Ascending aorta (tissue), 2 donors: ENCODE measurements around the gene PRKAG3. TPM values are rescaled to one million over a fixed set of nuclear protein-coding genes. Genes with fewer than 3 reads are reported as not detected.

Experiments
- DNase-seq, 2 donors: peaks; one replicate each; pipeline ENCODE4 v3.0.0-alpha.2; 2019; ENCODE audit warnings: low spot score in 2 of 2
- H3K27ac ChIP-seq, 2 donors: fragments of 200-600 bp; sonication (generic); one replicate each; pipeline ENCODE4 v1.5.1; 2016 to 2017; ENCODE audit warnings: mild to moderate bottlenecking in 1 of 2
- H3K27me3 ChIP-seq: fragments of 200-600 bp; sonication (generic); one replicate; pipeline ENCODE4 v1.5.1; 2017
- H3K36me3 ChIP-seq, 2 donors: fragments of 200-600 bp; sonication (generic); one replicate each; pipeline ENCODE4 v1.5.1; 2016
- H3K4me1 ChIP-seq, 2 donors: fragments of 200-600 bp; sonication (generic); one replicate each; pipeline ENCODE4 v1.5.1; 2016 to 2017; ENCODE audit warnings: mild to moderate bottlenecking in 1 of 2
- H3K4me3 ChIP-seq, 2 donors: fragments of 200-600 bp; sonication (generic); one replicate each; pipeline ENCODE4 v1.5.1; 2016 to 2017; ENCODE audit warnings: mild to moderate bottlenecking in 1 of 2
- H3K9me3 ChIP-seq, 2 donors: fragments of 200-600 bp; sonication (generic); one replicate each; pipeline ENCODE4 v1.5.1; 2016
- CTCF ChIP-seq, 3 experiments: fragments of 200-600 bp in 2 of 3; fragments of 450-650 bp in 1 of 3; sonication (generic) in 2 of 3; IDR thresholded peaks; one replicate each; pipeline ENCODE4 v1.5.1; 2016 to 2019; ENCODE audit warnings: antibody characterized with exemption in 3 of 3, mild to moderate bottlenecking in 1 of 3, moderate library complexity in 1 of 3
- intact Hi-C: fragments of 100-400 bp; cut with DNase I; formaldehyde crosslinking; loops from one replicate; pipeline ENCODE4 v1.15.1; 2023
- total RNA-seq: library from RNA; depleted of rRNA; stranded (reverse); fragments of >200 nt; gene quantifications from one replicate; pipeline ENCODE4 v1.1.0, GENCODE V29; 2016

The PRKAG3 gene
- total RNA-seq, 1 donor from 2014 or later = not detected

GRCh38 chr2:218783688-218784087 is 47.9 kb downstream of the PRKAG3 start:
- Histone ChIP-seq H3K4me1 (peaks cover 0 to 5% of the 10 kb centered on the region in 2 donors), H3K27ac (peak overlapping the region; percentile 88), H3K4me3 (peak overlapping the region; percentile 79 to 91), H3K36me3 (no peaks in the 10 kb centered on the region), H3K9me3 (no peaks in the 10 kb centered on the region), H3K27me3 (no peaks in the 10 kb centered on the region)
- no peak for TF ChIP-seq CTCF (IDR thresholded peaks at IDR 0.05)
- no peak for DNase-seq
- intact Hi-C loops = loop anchor here (2.0 kb wide), 1 partner anchor 63 kb away; no protein-coding TSS in a partner anchor

- no peak for DNase-seq
- no peaks in the 10 kb centered on the region for H3K9me3 ChIP-seq
- H3K36me3 ChIP-seq = no peaks in the 10 kb centered on the region
- H3K27me3 ChIP-seq = no peaks in the 10 kb centered on the region
- peaks cover 0 to 5% of the 10 kb centered on the region in 2 donors for H3K4me1 ChIP-seq
- peak overlapping the region; percentile 88 for H3K27ac ChIP-seq
- TF ChIP-seq CTCF (IDR thresholded peaks at IDR 0.05) = no peak
- intact Hi-C loops = loop anchor here (1.0 to 2.0 kb wide), 2 partner anchors 23 to 64 kb away; no protein-coding TSS in a partner anchor
- peak overlapping the region; percentile 79 to 91 for H3K4me3 ChIP-seq
Observed at GRCh38 chr2:218782528-218782844, 49.1 kb downstream of the PRKAG3 start.

GRCh38 chr2:218781691-218782527 is 49.7 kb downstream of the PRKAG3 start, which contains the start of gene CYP27A1:
CYP27A1 (plus strand) TSS chr2:218782147; CDS start chr2:218782183, 36 bp downstream.
- Histone ChIP-seq H3K36me3 (no peaks in the 10 kb centered on the region), H3K4me3 (peak within 1 kb of the TSS; percentile 79 to 91), H3K27me3 (no peaks in the 10 kb centered on the region), H3K27ac (peak within 1 kb of the TSS; percentile 88), H3K9me3 (no peaks in the 10 kb centered on the region), H3K4me1 (peaks cover 0 to 5% of the 10 kb centered on the region in 2 donors)
- intact Hi-C loops = loop anchor here (1.0 to 2.0 kb wide), 2 partner anchors 23 to 65 kb away; no protein-coding TSS in a partner anchor
- DNase-seq = peak in 1 of 2 donors; percentile 73
- TF ChIP-seq CTCF (IDR thresholded peaks at IDR 0.05) = no peak

- Histone ChIP-seq H3K27ac (peak overlapping the region; percentile 88), H3K4me3 (peak overlapping the region; percentile 79 to 91), H3K4me1 (peaks cover 0 to 5% of the 10 kb centered on the region in 2 donors), H3K36me3 (no peaks in the 10 kb centered on the region), H3K9me3 (no peaks in the 10 kb centered on the region), H3K27me3 (no peaks in the 10 kb centered on the region)
- DNase-seq = no peak
- no peak for TF ChIP-seq CTCF (IDR thresholded peaks at IDR 0.05)
- intact Hi-C loops = no loop called here
Observed at GRCh38 chr2:218780851-218781690, 50.5 kb downstream of the PRKAG3 start.

- Histone ChIP-seq H3K4me1 (peaks cover 0 to 5% of the 10 kb centered on the region in 2 donors), H3K27me3 (no peaks in the 10 kb centered on the region), H3K27ac (no peak overlapping the region), H3K4me3 (no peak overlapping the region), H3K9me3 (no peaks in the 10 kb centered on the region), H3K36me3 (no peaks in the 10 kb centered on the region)
- TF ChIP-seq CTCF (IDR thresholded peaks at IDR 0.05) = no peak
- intact Hi-C loops = no loop called here
- DNase-seq = no peak
Observed at GRCh38 chr2:218780046-218780445, 51.6 kb downstream of the PRKAG3 start.
